HG03039 (cell line): ENCODE results near the gene SLIT1.

Experiments used
- ATAC-seq: cut with Tn5 transposase; IDR thresholded peaks from one replicate; pipeline ENCODE4 v1.9.1; 2021; ENCODE audit warnings: mild to moderate bottlenecking, moderate library complexity; ENCODE audit not compliant: unreplicated experiment

Gene SLIT1

DNA sequence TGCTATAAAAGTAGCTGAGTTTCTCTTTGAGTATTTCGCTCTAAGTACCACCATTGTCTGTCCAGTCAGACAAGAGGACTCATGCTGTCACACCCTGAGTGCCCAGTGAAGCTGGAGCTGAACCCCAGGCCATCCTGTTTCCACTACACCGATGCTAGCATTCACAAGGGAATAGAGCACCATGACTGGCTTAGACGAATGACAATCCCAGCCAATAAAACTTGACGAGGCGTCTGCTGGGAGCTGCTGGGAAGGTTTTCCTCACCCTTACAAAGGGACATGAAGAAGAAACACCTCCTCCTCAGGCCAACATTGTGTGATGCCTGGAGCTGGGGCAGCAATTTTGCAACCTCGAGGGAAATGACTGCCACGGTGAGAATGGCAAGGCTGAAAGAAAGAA lies 17.5 kb upstream of the SLIT1 start:
- no peak for ATAC-seq

- ATAC-seq, result no peak
Measured at GRCh38 chr10:97200616-97201015, 14.9 kb upstream of the SLIT1 start.

GRCh38 chr10:97199152-97199551 lies 13.4 kb upstream of the SLIT1 start:
- ATAC-seq, result no peak

DNA sequence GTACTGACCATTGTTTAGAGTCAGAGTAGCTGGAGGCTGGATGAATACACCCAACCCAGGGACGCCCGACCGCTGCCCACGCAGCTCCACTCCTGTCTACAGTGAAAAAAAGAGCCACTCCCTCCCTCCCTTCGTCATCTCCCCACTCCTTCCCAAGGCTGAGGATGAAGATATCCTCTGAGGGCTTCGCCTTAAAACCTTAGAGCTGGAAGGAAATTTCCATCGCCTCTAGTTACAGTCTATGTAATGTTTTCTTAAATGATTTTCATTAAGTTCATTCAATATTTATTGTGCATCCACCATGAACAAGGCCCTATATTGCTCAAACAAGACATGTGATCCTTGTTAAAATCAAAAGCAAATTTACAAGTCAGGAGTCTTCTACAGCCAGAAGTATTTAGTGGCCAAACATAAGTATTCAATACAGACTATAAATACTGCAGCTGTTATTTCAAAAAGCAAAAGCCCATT lies 11.3 kb upstream of the SLIT1 start:
- ATAC-seq, result no peak

DNA sequence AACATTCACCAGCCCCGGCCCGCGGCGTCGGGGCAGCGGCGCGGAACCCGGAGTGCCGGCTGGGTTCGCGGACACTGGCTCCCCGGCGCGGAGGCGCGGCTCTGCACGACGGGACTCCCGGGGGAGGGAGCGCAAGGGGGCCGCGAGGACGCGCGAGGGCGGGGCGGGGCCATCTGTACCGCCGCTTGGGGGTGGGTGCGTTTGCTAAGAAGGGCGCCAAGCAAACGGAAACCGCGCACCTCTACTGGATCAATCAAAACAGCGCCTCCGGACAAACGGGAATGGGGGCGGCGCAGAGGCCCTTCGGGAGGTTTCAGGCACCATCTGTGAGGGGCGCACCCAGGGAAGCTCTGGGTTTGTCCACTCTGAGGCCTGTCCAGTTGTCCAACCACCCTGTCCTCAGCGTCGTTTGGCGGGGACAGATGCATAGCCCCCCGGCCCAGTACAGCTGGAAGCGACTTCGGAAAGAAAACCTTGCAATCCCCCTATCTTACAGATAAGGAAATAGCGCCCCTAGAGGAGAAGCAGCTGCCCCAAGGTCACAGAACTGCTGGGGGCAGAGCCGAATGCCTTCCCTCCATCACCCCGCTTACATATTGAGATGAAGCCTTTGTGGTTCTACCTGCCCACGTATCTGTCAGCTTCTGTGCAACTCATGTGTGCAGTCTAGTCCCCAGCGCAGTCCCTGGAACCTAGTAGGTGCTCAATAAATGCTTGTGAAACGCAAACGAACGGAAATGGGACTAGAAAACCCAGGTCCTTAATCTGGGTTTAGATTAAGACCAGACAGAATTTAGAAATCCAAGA lies 10.7 kb upstream of the SLIT1 start:
- ATAC-seq, result peak; percentile 61

- ATAC-seq, result no peak
Measured at GRCh38 chr10:97195706-97196222, 10.0 kb upstream of the SLIT1 start.

- no peak for ATAC-seq
Measured at GRCh38 chr10:97192952-97193435, 7.2 kb upstream of the SLIT1 start.

- ATAC-seq, result no peak
Measured at GRCh38 chr10:97190450-97190849, 4.7 kb upstream of the SLIT1 start.

DNA sequence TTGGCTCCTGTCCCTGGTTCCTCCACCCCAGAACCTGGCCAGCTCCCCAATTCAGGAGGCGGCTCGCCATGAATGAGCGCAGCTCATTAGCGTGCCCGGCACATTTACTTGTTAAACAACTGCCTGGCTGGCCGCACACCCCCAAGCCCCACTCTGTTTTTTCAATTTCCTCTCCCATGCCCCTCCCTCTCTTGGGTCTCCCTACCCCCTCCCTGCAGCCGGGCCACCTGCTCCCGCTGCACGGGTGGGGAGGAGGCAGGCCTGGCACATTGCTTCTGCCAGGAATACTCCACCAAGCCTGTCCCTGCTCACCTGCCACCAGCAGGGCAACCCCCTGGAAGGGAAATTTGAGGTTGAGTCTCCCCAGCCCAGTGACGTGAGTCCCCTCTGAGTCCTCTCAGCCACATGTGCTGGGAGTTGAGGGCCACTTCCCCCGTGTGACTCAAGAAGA lies 2.5 kb upstream of the SLIT1 start:
- ATAC-seq, result no peak

GRCh38 chr10:97186911-97187310 lies 1.2 kb upstream of the SLIT1 start:
- ATAC-seq, result no peak

- no peak for ATAC-seq
Measured at GRCh38 chr10:97184971-97185325, 811 bp downstream of the SLIT1 start.

GRCh38 chr10:97183314-97183713 lies 2.4 kb downstream of the SLIT1 start:
- no peak for ATAC-seq

DNA sequence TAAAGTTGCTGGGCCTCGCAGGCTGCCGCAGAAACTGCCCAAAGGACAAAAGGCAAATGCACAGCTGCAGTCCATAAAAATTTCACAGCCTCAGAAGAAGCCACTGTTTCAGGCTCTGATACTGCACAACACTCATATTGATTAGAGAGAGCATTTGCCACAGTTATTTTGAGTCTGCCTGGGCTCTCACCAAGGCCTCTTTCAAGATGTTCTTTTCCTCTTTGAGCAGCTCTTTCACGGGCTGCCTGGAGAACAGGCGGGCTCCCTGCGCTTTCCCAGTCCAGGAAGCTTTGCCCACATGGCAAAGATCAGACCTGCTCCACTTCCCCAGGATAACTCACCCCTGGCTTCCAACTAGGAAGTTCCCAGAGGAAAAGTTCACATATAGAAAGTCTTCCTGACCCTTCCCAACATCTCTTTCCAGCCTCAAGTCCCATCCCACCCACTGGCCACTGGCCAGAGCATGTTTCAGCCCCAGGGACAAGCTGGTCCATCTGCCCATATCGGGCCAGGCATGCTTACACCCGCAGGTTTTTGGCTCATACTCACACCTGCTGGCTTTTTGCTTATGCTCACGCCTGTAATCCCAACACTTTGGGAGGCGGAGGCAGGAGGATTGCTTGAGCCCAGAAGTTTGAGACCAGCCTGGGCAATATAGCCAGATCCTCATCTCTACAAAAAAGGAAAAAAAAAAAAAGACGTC lies 3.3 kb downstream of the SLIT1 start:
- no peak for ATAC-seq

DNA sequence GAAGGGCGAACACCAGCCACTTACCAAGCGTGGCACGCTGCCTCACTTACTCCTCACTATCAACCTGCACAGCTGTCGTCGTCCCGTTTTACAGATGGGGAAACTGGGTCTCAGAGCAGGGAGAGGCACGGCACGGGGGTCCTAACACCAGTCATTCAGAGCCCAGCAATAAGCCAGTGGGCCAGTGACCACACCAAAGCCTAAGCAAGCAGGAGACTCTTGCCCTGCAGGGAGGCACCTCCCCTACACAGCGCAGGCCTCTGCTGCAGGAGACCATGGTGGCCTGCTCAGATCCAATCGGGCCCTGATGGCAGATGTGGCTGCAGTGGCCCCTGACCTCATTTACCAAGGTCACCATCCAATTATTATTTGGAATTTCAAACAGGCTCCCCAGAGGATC lies 4.8 kb downstream of the SLIT1 start:
- no peak for ATAC-seq

DNA sequence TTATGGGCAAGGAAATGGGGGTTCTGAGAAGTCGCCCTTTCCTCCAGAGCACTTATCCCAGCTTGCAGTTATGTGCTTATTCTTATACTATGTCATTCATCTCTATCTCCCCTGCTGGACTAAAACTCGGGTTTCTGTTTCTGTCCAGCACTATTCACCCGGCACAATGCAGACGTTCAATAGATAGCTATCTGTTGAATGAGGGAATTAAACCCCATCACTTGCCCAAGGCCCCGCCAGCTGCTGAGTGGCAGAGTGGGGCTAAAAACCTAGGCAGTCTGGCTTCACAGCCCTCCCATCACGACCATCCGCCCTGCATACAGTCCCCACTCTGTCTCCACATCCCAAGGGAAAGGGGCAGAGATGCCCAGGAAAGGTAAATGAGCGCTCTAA lies 5.4 kb downstream of the SLIT1 start:
- no peak for ATAC-seq

DNA sequence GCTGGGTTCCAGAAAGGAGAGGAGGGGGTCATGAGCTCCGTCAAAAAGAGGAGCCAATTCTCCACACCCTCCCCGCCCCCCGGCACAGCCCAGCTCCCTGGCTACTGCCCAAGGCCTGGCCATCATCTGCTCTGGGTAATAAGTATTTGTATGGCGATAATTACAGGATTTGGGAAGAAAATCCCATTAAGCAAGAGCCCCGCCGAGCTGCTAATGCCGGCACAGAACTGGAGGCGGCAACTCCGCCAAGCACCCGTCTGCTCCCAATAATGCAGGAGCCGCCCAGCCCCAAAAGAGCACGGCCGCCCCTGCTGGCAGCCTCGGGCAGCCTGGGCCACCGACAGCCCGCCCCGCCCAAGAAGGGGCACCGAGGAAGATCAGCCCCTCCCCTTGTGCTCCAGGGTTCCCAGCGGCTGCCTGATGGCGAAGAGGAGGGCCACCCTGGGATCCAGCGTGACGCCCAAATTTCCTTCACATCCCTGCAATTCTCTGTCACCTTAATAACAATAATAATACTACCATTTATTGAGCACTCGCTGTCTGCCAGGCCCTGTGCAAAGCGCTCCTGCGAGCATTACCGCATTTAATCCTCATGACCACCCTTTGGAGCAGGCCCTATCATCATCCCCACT lies 5.9 kb downstream of the SLIT1 start:
- ATAC-seq, result no peak

GRCh38 chr10:97179311-97179710 lies 6.4 kb downstream of the SLIT1 start:
- ATAC-seq, result no peak

DNA sequence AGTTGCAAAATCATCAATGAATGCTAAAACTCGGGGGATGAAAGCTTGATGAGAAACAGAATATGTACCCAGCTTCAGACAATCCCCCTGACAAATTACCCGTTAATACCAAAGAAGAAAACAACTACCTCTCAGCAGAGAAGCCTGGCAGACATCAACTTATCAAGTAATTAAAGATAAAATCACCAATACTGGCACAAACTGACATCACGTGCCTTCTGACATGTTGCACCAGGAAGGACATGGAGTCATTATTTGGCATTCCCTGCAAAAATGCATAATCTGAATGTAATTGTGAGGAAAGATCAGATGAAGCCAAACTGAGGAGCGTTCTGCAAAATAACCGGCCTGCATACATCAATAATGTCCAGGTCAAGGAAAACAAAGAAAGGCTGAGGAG lies 7.7 kb downstream of the SLIT1 start:
- ATAC-seq, result no peak

- ATAC-seq, result no peak
Measured at GRCh38 chr10:97176226-97176625, 9.5 kb downstream of the SLIT1 start.

DNA sequence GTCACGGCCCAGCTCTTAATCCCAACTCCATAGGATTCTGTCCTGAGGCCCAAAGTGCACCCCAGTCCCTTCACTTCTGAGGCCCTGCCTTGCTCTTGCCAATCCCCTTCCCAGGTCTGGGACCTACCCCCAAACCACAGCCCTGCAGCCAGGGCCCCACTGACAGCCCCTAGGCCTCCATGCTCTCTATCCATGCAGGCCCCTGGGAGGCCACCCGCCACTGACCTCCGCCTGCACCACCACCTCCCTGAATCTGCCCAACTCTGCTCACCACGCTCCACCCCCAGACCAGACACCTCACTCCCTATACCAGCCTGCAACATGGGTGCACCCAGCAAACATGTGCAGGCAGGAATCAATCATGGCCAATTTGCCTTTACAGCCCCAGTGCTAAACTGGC lies 10.2 kb downstream of the SLIT1 start:
- no peak for ATAC-seq

DNA sequence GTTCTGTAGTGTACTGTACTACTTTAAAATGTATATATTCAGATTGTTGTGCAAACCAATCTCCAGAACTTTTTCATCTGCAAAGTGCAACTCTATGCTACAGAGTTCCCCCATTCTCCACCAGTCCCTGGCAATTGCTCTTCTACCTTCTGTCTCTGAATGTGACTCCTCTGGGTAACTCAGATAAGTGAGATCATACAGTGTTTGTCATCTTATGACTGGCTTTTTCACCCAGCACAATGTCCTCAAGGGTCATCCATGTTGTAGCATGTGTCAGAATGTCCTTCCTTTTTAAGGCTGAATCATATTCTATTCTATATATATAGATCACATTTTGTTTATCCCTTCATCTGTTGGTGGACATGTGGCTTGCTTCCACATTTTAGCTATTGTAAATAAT lies 10.8 kb downstream of the SLIT1 start:
- ATAC-seq, result no peak
